Measurements from ENCODE around the gene TRAP1.
"Not testable (repeated sequence)": the region's sequence is repeated elsewhere in the genome, so short reads cannot be mapped to it uniquely, and the experiment has no call there.

TRAP1 gene

DNA sequence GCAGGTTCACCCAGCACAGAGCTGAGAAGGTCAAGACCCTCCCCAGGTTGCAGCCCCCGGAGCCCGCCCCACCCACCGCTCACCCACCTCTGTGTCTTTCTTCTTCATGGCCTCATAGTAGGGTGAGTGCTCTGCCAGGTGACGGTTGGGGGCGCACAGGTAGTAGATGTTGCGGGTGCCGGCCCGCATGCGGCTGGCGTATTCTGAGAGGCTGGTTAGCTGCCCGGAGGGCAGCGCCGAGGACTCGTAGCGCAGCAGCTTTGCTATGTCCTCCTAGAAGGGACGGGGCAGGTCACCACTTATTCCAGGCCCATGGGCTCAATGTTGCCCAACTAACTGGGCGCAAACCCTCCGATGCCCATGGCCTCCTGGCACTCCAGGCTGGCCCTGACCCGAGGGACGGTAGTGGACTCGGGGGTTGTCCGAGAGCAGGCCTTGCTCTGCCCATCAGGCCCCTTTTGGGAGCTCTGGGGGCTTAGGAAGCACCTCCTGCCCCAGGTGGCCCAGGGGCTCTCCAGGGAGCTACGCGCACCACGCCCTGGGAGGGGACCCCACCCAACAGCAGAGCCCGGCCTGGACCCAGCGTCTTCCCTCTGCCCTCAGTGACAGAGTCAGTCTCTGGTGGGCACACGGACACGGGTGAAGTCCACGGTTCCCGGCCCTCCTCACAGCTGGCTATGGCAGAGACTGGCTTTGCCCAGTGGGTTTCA lies 53.0 kb downstream of the TRAP1 start:
- Histone ChIP-seq H3K9ac (ENCODE audit: low read depth in 1 of 2, low read length in 2 of 2) (no peak overlapping the region), H3K4me3 (ENCODE audit: low read length in 2 of 2) (no peak overlapping the region), H3K27ac (ENCODE audit: low read depth in 2 of 2, low read length in 2 of 2) (no peak overlapping the region), H3K27me3 (ENCODE audit: control insufficient read depth in 2 of 2, insufficient read depth in 2 of 2, low read length in 2 of 2) (no peaks in the 10 kb centered on the region), H3K9me3 (ENCODE audit: control insufficient read depth in 2 of 2, low read length in 2 of 2) (no peaks in the 10 kb centered on the region), H3K4me1 (ENCODE audit: control insufficient read depth in 2 of 2, insufficient read depth in 2 of 2, low read length in 2 of 2) (no peaks in the 10 kb centered on the region), H3K36me3 (ENCODE audit: control insufficient read depth in 2 of 2, insufficient read depth in 2 of 2, low read length in 2 of 2) (peaks cover 40 to 66% of the 10 kb centered on the region in 2 donors)

DNA sequence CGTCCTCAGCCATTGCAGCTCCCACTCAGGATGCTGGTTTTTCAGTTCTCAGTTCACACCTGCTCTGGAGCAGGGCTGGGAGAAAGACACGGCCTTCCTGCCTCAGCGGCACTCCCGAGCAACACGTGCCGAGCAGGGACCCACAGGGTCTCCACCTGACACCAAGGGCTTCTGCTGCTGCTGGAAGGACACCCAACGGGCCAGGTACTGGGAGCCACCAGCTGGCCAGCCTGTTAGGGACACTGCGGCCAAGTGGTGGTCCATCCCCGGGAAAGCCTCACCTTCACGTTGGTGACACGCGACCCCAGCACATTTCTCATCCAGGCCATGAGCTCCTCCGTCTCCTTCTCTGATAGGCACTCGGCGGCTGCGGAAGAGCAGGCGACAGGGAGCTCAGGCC lies 54.7 kb downstream of the TRAP1 start:
- Histone ChIP-seq H3K36me3 (ENCODE audit: control insufficient read depth in 2 of 2, insufficient read depth in 2 of 2, low read length in 2 of 2) (peaks cover 41 to 70% of the 10 kb centered on the region in 2 donors), H3K9ac (ENCODE audit: low read depth in 1 of 2, low read length in 2 of 2) (no peak overlapping the region), H3K27ac (ENCODE audit: low read depth in 2 of 2, low read length in 2 of 2) (no peak overlapping the region), H3K4me3 (ENCODE audit: low read length in 2 of 2) (no peak overlapping the region), H3K9me3 (ENCODE audit: control insufficient read depth in 2 of 2, low read length in 2 of 2) (no peaks in the 10 kb centered on the region), H3K4me1 (ENCODE audit: control insufficient read depth in 2 of 2, insufficient read depth in 2 of 2, low read length in 2 of 2) (no peaks in the 10 kb centered on the region), H3K27me3 (ENCODE audit: control insufficient read depth in 2 of 2, insufficient read depth in 2 of 2, low read length in 2 of 2) (no peaks in the 10 kb centered on the region)

DNA sequence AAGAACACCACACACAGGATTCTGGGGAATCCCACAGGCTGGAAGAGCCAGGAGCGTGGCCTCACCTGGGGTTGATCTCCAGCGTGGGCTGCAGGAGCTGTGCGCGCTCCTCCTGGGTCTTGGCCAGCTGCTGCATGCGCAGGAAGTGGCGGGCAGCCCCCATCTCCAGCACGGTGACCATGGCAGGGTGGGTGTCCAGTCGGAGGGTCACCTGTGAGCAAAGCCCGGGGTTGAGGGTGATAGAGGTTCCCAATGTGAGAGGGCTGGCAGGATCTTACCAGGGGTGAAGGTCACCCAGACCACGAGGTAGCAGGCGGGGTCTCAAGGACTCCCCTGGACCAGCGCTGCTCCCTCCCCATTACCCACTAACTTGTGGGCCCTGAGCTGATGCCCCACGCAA lies 55.4 kb downstream of the TRAP1 start:
- Histone ChIP-seq H3K9me3 (ENCODE audit: control insufficient read depth in 2 of 2, low read length in 2 of 2) (no peaks in the 10 kb centered on the region), H3K9ac (ENCODE audit: low read depth in 1 of 2, low read length in 2 of 2) (no peak overlapping the region), H3K4me1 (ENCODE audit: control insufficient read depth in 2 of 2, insufficient read depth in 2 of 2, low read length in 2 of 2) (peaks cover 0 to 1% of the 10 kb centered on the region in 2 donors), H3K36me3 (ENCODE audit: control insufficient read depth in 2 of 2, insufficient read depth in 2 of 2, low read length in 2 of 2) (peaks cover 48 to 74% of the 10 kb centered on the region in 2 donors), H3K27ac (ENCODE audit: low read depth in 2 of 2, low read length in 2 of 2) (no peak overlapping the region), H3K27me3 (ENCODE audit: control insufficient read depth in 2 of 2, insufficient read depth in 2 of 2, low read length in 2 of 2) (no peaks in the 10 kb centered on the region), H3K4me3 (ENCODE audit: low read length in 2 of 2) (no peak overlapping the region)

DNA sequence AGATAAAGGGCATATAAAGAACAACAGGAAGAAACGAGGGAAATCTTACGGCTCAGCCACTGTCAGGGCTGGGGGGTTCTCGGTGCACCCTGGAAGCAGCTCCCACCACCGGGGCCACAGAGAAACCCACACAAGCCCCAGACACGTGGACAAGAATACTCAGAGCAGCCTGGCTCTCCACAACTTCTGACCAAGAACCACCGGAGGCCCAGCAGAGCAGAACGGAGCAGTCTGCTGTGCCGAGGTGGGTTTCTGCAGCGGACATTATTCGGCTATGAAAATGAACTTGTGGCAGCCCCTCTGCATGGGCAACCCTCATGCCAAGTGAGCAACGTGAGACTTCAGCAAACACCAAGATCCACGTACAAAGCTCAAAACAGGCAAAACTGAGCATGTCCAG lies 56.0 kb downstream of the TRAP1 start:
- no peak overlapping the region for H3K27ac ChIP-seq (ENCODE audit: low read depth in 2 of 2, low read length in 2 of 2)
- H3K4me3 ChIP-seq (ENCODE audit: low read length in 2 of 2), result no peak overlapping the region
- no peaks in the 10 kb centered on the region for H3K27me3 ChIP-seq (ENCODE audit: control insufficient read depth in 2 of 2, insufficient read depth in 2 of 2, low read length in 2 of 2)
- no peaks in the 10 kb centered on the region for H3K9me3 ChIP-seq (ENCODE audit: control insufficient read depth in 2 of 2, low read length in 2 of 2)
- peaks cover 0 to 7% of the 10 kb centered on the region in 2 donors for H3K4me1 ChIP-seq (ENCODE audit: control insufficient read depth in 2 of 2, insufficient read depth in 2 of 2, low read length in 2 of 2)
- peaks cover 53 to 78% of the 10 kb centered on the region in 2 donors for H3K36me3 ChIP-seq (ENCODE audit: control insufficient read depth in 2 of 2, insufficient read depth in 2 of 2, low read length in 2 of 2)
- no peak overlapping the region for H3K9ac ChIP-seq (ENCODE audit: low read depth in 1 of 2, low read length in 2 of 2)

DNA sequence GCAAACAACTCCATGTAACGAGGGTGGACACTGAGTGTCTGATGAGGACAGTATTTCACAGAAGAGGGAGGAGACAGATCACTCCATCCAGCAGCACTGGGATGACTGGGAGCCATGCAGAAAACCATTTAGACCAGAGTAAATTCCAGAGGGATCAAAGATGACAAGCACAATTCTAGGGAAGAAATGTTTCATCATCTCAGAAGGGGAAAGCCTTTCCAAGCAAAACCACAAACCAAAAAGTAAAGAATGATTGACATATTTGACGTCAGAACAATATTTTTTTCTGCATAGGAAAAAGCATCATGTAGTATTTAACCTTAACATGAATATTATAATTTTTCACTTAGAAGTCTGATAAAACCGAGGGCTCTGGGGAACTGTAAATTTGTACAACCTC lies 58.1 kb downstream of the TRAP1 start:
- no peaks in the 10 kb centered on the region for H3K9me3 ChIP-seq (ENCODE audit: control insufficient read depth in 2 of 2, low read length in 2 of 2)
- H3K36me3 ChIP-seq (ENCODE audit: control insufficient read depth in 2 of 2, insufficient read depth in 2 of 2, low read length in 2 of 2), result peaks cover 55 to 70% of the 10 kb centered on the region in 2 donors
- peaks cover 5 to 22% of the 10 kb centered on the region in 2 donors for H3K4me1 ChIP-seq (ENCODE audit: control insufficient read depth in 2 of 2, insufficient read depth in 2 of 2, low read length in 2 of 2)

DNA sequence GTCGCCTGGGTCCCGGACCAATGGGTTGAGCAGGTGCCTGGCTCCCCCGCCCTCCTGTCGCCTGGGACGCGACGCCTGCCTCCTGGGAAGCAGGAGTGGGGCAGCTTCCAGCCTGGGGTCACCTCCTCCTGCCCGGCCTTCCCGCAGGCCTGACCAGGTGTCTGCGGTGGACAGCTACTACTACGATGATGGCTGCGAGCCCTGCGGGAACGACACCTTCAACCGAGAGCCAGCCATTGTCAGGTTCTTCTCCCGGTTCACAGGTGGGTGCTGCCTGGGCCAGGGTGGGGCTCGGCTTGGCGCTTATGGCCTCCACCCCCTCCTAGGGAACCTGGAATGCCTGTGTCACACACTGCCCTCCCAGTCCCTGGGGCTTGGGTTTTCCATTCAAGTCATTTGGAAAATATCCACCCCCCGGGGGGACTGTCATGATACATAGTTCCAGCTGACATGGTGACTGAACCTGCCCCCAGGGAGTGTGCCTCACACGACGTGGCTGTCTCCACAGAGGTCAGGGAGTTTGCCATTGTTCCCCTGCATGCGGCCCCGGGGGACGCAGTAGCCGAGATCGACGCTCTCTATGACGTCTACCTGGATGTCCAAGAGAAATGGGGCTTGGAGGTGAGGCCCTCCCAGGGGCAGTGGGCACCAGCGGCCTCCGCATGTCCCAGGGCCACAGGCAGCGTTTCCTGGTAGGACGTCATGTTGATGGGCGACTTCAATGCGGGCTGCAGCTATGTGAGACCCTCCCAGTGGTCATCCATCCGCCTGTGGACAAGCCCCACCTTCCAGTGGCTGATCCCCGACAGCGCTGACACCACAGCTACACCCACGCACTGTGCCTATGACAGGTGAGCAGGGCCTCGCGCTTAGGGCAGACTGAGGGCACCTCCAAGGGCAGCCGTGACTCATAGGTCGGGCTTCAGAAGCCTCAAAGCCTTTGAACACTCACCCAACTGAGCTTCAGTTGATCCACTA lies 60.5 kb downstream of the TRAP1 start:
- no peaks in the 10 kb centered on the region for H3K27me3 ChIP-seq (ENCODE audit: control insufficient read depth in 2 of 2, insufficient read depth in 2 of 2, low read length in 2 of 2)
- H3K4me3 ChIP-seq (ENCODE audit: low read length in 2 of 2), result no peak overlapping the region
- H3K4me1 ChIP-seq (ENCODE audit: control insufficient read depth in 2 of 2, insufficient read depth in 2 of 2, low read length in 2 of 2), result peaks cover 8 to 27% of the 10 kb centered on the region in 2 donors
- no peaks in the 10 kb centered on the region for H3K9me3 ChIP-seq (ENCODE audit: control insufficient read depth in 2 of 2, low read length in 2 of 2)
- peaks cover 47 to 61% of the 10 kb centered on the region in 2 donors for H3K36me3 ChIP-seq (ENCODE audit: control insufficient read depth in 2 of 2, insufficient read depth in 2 of 2, low read length in 2 of 2)
- H3K27ac ChIP-seq (ENCODE audit: low read depth in 2 of 2, low read length in 2 of 2), result no peak overlapping the region
- no peak overlapping the region for H3K9ac ChIP-seq (ENCODE audit: low read depth in 1 of 2, low read length in 2 of 2)

More for the DNA sequence above, 58.1 kb downstream of the TRAP1 start:
- H3K27ac ChIP-seq (ENCODE audit: low read depth in 2 of 2, low read length in 2 of 2), result no peak overlapping the region
- no peak overlapping the region for H3K9ac ChIP-seq (ENCODE audit: low read depth in 1 of 2, low read length in 2 of 2)
- H3K4me3 ChIP-seq (ENCODE audit: low read length in 2 of 2), result no peak overlapping the region
- H3K27me3 ChIP-seq (ENCODE audit: control insufficient read depth in 2 of 2, insufficient read depth in 2 of 2, low read length in 2 of 2), result no peaks in the 10 kb centered on the region

DNA sequence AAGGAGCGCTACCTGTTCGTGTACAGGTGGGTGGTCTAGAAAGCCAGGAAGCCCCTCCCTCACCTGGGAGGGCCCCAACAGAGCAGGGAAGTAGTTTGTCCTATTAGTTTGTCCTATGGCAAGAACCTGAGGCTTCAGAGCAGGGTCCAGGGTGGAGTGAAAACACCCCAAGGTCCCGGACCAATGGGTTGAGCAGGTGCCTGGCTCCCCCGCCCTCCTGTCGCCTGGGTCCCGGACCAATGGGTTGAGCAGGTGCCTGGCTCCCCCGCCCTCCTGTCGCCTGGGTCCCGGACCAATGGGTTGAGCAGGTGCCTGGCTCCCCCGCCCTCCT lies 61.2 kb downstream of the TRAP1 start:
- H3K9me3 ChIP-seq (ENCODE audit: control insufficient read depth in 2 of 2, low read length in 2 of 2); H3K27me3 ChIP-seq (ENCODE audit: control insufficient read depth in 2 of 2, insufficient read depth in 2 of 2, low read length in 2 of 2): not testable (repeated sequence)
- peak overlapping the region in 1 of 2 donors; percentile 68 for H3K9ac ChIP-seq (ENCODE audit: low read depth in 1 of 2, low read length in 2 of 2)
- H3K4me3 ChIP-seq (ENCODE audit: low read length in 2 of 2), result peak overlapping the region in 1 of 2 donors; percentile 64
- peak overlapping the region in 1 of 2 donors; percentile 83 for H3K27ac ChIP-seq (ENCODE audit: low read depth in 2 of 2, low read length in 2 of 2)
- peaks cover 8 to 27% of the 10 kb centered on the region in 2 donors for H3K4me1 ChIP-seq (ENCODE audit: control insufficient read depth in 2 of 2, insufficient read depth in 2 of 2, low read length in 2 of 2)
- H3K36me3 ChIP-seq (ENCODE audit: control insufficient read depth in 2 of 2, insufficient read depth in 2 of 2, low read length in 2 of 2), result peaks cover 41 to 59% of the 10 kb centered on the region in 2 donors

DNA sequence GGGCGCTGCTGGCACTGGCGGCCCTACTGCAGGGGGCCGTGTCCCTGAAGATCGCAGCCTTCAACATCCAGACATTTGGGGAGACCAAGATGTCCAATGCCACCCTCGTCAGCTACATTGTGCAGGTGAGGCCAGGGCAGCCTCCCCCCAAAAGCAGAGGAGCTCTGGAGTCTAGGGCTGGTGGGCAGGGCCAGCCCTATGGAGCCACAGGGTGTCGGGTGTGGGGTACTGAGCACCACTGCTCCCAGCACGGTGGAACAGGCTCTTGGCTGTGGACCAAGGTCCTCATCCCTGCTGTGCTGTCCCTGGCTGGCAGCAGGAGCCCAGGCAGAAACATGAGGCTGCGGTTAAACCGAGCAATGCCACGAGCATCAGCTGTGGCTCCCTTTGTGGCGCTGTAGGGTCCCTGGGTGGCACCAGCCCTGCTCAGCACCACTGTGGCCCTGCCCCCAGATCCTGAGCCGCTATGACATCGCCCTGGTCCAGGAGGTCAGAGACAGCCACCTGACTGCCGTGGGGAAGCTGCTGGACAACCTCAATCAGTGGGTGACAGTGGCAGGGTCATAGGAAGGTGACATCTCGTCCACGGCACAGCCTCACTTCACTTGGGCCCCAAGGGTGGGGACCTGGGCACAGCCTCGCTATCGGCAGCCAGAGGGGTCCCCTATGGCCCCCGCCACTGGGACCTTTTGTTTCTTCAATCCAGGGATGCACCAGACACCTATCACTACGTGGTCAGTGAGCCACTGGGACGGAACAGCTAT lies 61.7 kb downstream of the TRAP1 start:
- Histone ChIP-seq H3K36me3 (ENCODE audit: control insufficient read depth in 2 of 2, insufficient read depth in 2 of 2, low read length in 2 of 2) (peaks cover 38 to 61% of the 10 kb centered on the region in 2 donors), H3K27ac (ENCODE audit: low read depth in 2 of 2, low read length in 2 of 2) (peak overlapping the region; percentile 71 to 83)

DNA sequence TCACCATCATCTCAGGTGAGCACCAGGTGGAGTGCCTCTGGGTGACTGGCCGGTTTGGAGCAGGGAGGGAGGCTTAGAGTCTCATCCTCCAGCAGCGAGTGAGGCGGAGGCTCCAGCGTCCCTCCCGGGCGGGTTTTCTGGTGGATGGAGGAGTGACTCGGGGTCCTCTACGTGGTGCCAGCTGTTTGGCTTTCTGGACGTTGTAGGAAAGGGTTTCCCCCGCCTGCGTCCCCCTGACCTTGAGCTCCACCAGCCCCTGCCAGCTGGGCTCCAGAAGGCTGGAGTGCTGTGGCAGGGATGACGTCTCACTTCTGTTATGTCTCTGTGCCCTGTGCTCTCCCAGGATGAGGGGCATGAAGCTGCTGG lies 62.3 kb downstream of the TRAP1 start:
- Histone ChIP-seq H3K4me1 (ENCODE audit: control insufficient read depth in 2 of 2, insufficient read depth in 2 of 2, low read length in 2 of 2) (peaks cover 8 to 27% of the 10 kb centered on the region in 2 donors), H3K9me3 (ENCODE audit: control insufficient read depth in 2 of 2, low read length in 2 of 2) (no peaks in the 10 kb centered on the region), H3K9ac (ENCODE audit: low read depth in 1 of 2, low read length in 2 of 2) (peak overlapping the region; percentile 14 to 68), H3K27ac (ENCODE audit: low read depth in 2 of 2, low read length in 2 of 2) (peak overlapping the region; percentile 71 to 83), H3K36me3 (ENCODE audit: control insufficient read depth in 2 of 2, insufficient read depth in 2 of 2, low read length in 2 of 2) (peaks cover 32 to 56% of the 10 kb centered on the region in 2 donors), H3K4me3 (ENCODE audit: low read length in 2 of 2) (peak overlapping the region in 1 of 2 donors; percentile 64), H3K27me3 (ENCODE audit: control insufficient read depth in 2 of 2, insufficient read depth in 2 of 2, low read length in 2 of 2) (no peaks in the 10 kb centered on the region)

More for the DNA sequence above, 61.7 kb downstream of the TRAP1 start:
- no peaks in the 10 kb centered on the region for H3K27me3 ChIP-seq (ENCODE audit: control insufficient read depth in 2 of 2, insufficient read depth in 2 of 2, low read length in 2 of 2)
- no peaks in the 10 kb centered on the region for H3K9me3 ChIP-seq (ENCODE audit: control insufficient read depth in 2 of 2, low read length in 2 of 2)
- peak overlapping the region in 1 of 2 donors; percentile 68 for H3K9ac ChIP-seq (ENCODE audit: low read depth in 1 of 2, low read length in 2 of 2)
- peaks cover 8 to 27% of the 10 kb centered on the region in 2 donors for H3K4me1 ChIP-seq (ENCODE audit: control insufficient read depth in 2 of 2, insufficient read depth in 2 of 2, low read length in 2 of 2)
- peak overlapping the region in 1 of 2 donors; percentile 64 for H3K4me3 ChIP-seq (ENCODE audit: low read length in 2 of 2)
